DOHH2 (cell line): Measurements from ENCODE around the gene GOLGA1.

Source experiments
- H3F3A ChIP-seq: fragments of 200-600 bp; sonication (generic), shearing (Covaris generic); 2 replicates; pipeline ENCODE4 v1.6.0; 2016; ENCODE audit warnings: antibody characterized with exemption, mild to moderate bottlenecking; ENCODE audit not compliant: control insufficient read depth, insufficient read depth
- H3K27ac ChIP-seq: fragments of 200-600 bp; sonication (generic); 2 replicates; pipeline ENCODE4 v1.5.1; 2014; ENCODE audit warnings: low read depth, mild to moderate bottlenecking, low read length, moderate library complexity
- H3K27me3 ChIP-seq: fragments of 200-600 bp; sonication (generic); 2 replicates; pipeline ENCODE4 v1.6.1; 2014; ENCODE audit warnings: mild to moderate bottlenecking, low read length, mixed read lengths; ENCODE audit not compliant: control insufficient read depth
- H3K36me3 ChIP-seq: fragments of 200-600 bp; sonication (generic); 2 replicates; pipeline ENCODE4 v1.6.1; 2014; ENCODE audit warnings: mild to moderate bottlenecking, low read length, moderate library complexity, mixed read lengths; ENCODE audit not compliant: control insufficient read depth
- H3K4me1 ChIP-seq: fragments of 200-600 bp; sonication (generic); 2 replicates; pipeline ENCODE4 v1.6.1; 2014; ENCODE audit warnings: mild to moderate bottlenecking, low read length, mixed read lengths; ENCODE audit not compliant: control insufficient read depth
- H3K4me2 ChIP-seq: fragments of 200-600 bp; sonication (generic); 2 replicates; pipeline ENCODE4 v1.6.0; 2014; ENCODE audit warnings: mild to moderate bottlenecking, low read length, moderate library complexity
- H3K4me3 ChIP-seq: fragments of 200-600 bp; sonication (generic); 2 replicates; pipeline ENCODE4 v1.5.1; 2014; ENCODE audit warnings: mild to moderate bottlenecking, low read length, mixed read lengths
- H3K79me2 ChIP-seq: fragments of 200-600 bp; sonication (generic); 2 replicates; pipeline ENCODE4 v1.6.1; 2014; ENCODE audit warnings: mild to moderate bottlenecking, low read length, mixed read lengths; ENCODE audit not compliant: control insufficient read depth
- H3K9me2 ChIP-seq: fragments of 200-600 bp; sonication (generic); replicated peaks from 2 replicates; pipeline ENCODE4 v1.6.1; 2014; ENCODE audit warnings: mild to moderate bottlenecking, low read length, mixed read lengths; ENCODE audit not compliant: control insufficient read depth
- H3K9me3 ChIP-seq: fragments of 200-600 bp; sonication (generic); 2 replicates; pipeline ENCODE4 v1.6.1; 2014; ENCODE audit warnings: antibody characterized with exemption, low read length, mixed read lengths; ENCODE audit not compliant: control insufficient read depth, insufficient read depth
- H4K20me1 ChIP-seq: fragments of 200-600 bp; sonication (generic); 2 replicates; pipeline ENCODE4 v1.6.0; 2014; ENCODE audit warnings: low read depth, mild to moderate bottlenecking, antibody characterized with exemption, low read length, moderate library complexity; ENCODE audit not compliant: control insufficient read depth, insufficient read depth
- EZH2phosphoT487 ChIP-seq: fragments of 200-600 bp; sonication (generic); IDR thresholded peaks from 2 replicates; pipeline ENCODE4 v1.6.1; 2017; ENCODE audit warnings: borderline replicate concordance, mild to moderate bottlenecking, antibody characterized with exemption, low read length, moderate library complexity, mixed read lengths
- TF ChIP-seq, protein P1 (sequence below): fragments of 200-600 bp; sonication (generic); IDR thresholded peaks from one replicate; pipeline ENCODE4 v1.5.1; 2014; ENCODE audit warnings: antibody characterized with exemption, mild to moderate bottlenecking, low read depth, low read length; ENCODE audit not compliant: poor library complexity, severe bottlenecking

Gene GOLGA1

GRCh38 chr9:124975131-124975530 is 34.2 kb upstream of the GOLGA1 start:
- Histone ChIP-seq H3K4me1 (no peaks in the 10 kb centered on the region), H3K9me3 (no peaks in the 10 kb centered on the region), H4K20me1 (no peaks in the 10 kb centered on the region), H3K36me3 (peaks cover 5% of the 10 kb centered on the region; the same call in 1 of the 2 replicates), H3K79me2 (no peaks in the 10 kb centered on the region), H3F3A (no peaks in the 10 kb centered on the region), H3K9me2 (no peaks in the 10 kb centered on the region), H3K4me3 (no peak overlapping the region), H3K27ac (no peak overlapping the region), H3K4me2 (no peak overlapping the region), H3K27me3 (no peaks in the 10 kb centered on the region)
- no peak for TF ChIP-seq EZH2phosphoT487
- TF ChIP-seq, protein P1, sequence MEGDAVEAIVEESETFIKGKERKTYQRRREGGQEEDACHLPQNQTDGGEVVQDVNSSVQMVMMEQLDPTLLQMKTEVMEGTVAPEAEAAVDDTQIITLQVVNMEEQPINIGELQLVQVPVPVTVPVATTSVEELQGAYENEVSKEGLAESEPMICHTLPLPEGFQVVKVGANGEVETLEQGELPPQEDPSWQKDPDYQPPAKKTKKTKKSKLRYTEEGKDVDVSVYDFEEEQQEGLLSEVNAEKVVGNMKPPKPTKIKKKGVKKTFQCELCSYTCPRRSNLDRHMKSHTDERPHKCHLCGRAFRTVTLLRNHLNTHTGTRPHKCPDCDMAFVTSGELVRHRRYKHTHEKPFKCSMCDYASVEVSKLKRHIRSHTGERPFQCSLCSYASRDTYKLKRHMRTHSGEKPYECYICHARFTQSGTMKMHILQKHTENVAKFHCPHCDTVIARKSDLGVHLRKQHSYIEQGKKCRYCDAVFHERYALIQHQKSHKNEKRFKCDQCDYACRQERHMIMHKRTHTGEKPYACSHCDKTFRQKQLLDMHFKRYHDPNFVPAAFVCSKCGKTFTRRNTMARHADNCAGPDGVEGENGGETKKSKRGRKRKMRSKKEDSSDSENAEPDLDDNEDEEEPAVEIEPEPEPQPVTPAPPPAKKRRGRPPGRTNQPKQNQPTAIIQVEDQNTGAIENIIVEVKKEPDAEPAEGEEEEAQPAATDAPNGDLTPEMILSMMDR: no peak

DNA sequence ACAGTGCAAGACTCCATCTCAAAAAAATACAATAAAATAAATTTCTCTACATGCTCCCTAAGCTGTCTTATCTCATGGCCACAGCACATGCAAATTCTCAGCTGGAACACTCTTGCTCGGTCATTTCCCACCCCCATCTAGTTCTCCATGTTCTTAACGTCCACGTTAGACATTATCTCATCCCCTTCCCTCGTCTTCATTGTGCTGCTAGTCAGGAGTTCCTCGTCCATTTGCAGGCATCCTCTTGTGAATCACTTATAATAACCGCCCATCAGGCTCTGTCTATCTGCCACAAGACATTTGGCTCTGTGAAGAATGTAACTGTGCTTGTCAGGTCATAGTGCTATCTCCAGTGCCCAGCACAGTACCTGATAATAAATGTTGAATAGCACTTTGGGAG is 32.9 kb upstream of the GOLGA1 start:
- H3K4me2 ChIP-seq: no peak overlapping the region
- H3F3A ChIP-seq: no peaks in the 10 kb centered on the region
- TF ChIP-seq EZH2phosphoT487: no peak
- TF ChIP-seq, protein P1: no peak
- H3K79me2 ChIP-seq: no peaks in the 10 kb centered on the region
- H3K27me3 ChIP-seq: no peaks in the 10 kb centered on the region
- no peaks in the 10 kb centered on the region for H4K20me1 ChIP-seq
- H3K4me1 ChIP-seq: no peaks in the 10 kb centered on the region
- H3K36me3 ChIP-seq: peaks cover 5% of the 10 kb centered on the region; the same call in 1 of the 2 replicates
- H3K4me3 ChIP-seq: no peak overlapping the region
- H3K9me3 ChIP-seq: no peaks in the 10 kb centered on the region
- no peak overlapping the region for H3K27ac ChIP-seq
- no peaks in the 10 kb centered on the region for H3K9me2 ChIP-seq

DNA sequence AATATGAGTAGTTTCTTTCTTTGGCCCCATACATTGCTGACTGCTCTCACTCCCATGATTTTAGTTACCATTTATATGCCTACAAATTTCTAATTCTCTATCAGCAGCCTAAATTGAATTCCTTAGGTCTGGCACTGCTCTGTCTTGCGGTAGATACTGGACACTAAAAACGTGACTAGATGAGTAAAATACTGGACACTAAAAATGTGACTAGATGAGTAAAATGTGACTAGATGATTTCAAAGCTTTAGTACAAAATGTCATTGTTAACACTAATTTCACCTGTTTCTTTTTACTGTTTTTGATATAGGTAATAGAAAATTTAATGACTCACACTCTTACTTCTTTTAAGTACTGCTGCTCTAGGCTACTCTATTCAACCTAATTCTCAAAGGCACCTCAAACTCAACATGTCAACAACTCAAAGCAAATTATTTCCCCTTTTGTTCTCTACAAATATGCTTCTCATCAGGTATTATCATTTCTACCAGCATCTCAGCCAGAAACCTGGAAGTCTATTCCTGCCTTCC is 31.4 kb upstream of the GOLGA1 start:
- no peaks in the 10 kb centered on the region for H3K27me3 ChIP-seq
- H3K4me2 ChIP-seq: no peak overlapping the region
- no peaks in the 10 kb centered on the region for H4K20me1 ChIP-seq
- H3K9me2 ChIP-seq: no peaks in the 10 kb centered on the region
- peaks cover 5% of the 10 kb centered on the region; the same call in 1 of the 2 replicates for H3K36me3 ChIP-seq
- H3K4me3 ChIP-seq: no peak overlapping the region
- H3K27ac ChIP-seq: no peak overlapping the region
- TF ChIP-seq, protein P1: no peak
- no peak for TF ChIP-seq EZH2phosphoT487
- H3K79me2 ChIP-seq: no peaks in the 10 kb centered on the region
- no peaks in the 10 kb centered on the region for H3K9me3 ChIP-seq
- no peaks in the 10 kb centered on the region for H3F3A ChIP-seq
- H3K4me1 ChIP-seq: no peaks in the 10 kb centered on the region

- H3K4me3 ChIP-seq: no peak overlapping the region
- TF ChIP-seq, protein P1: no peak
- no peak for TF ChIP-seq EZH2phosphoT487
Measured at GRCh38 chr9:124969401-124969800, 28.5 kb upstream of the GOLGA1 start.

More at GRCh38 chr9:124969401-124969800, 28.5 kb upstream of the GOLGA1 start:
- Histone ChIP-seq H3K9me2 (no peaks in the 10 kb centered on the region), H3K36me3 (no peaks in the 10 kb centered on the region), H3K79me2 (no peaks in the 10 kb centered on the region), H4K20me1 (no peaks in the 10 kb centered on the region), H3K9me3 (no peaks in the 10 kb centered on the region), H3K4me1 (peaks cover 2% of the 10 kb centered on the region; the same call in 1 of the 2 replicates), H3K27me3 (no peaks in the 10 kb centered on the region), H3F3A (no peaks in the 10 kb centered on the region), H3K4me2 (no peak overlapping the region), H3K27ac (no peak overlapping the region)
